K562 (cell line): Measurements from ENCODE around the gene HRH1.

Experiments used
- CCAR2 ChIP-seq: fragments of 200-400 bp; formaldehyde crosslinking; IDR thresholded peaks from 2 replicates; pipeline ENCODE4 v1.6.1; 2017; ENCODE audit warnings: mild to moderate bottlenecking, low read depth, low read length
- ELF4 ChIP-seq: fragments of 450-650 bp; formaldehyde crosslinking; IDR thresholded peaks from 2 replicates; pipeline ENCODE4 v1.4.0; 2022; ENCODE audit warnings: missing genetic modification characterization
- EP300 ChIP-seq: IDR thresholded peaks from 2 replicates; pipeline ENCODE4 v1.6.1; 2012; ENCODE audit warnings: low read length, improper control_type of control experiment
- MYC ChIP-seq, 2 experiments: fragments of 250-450 bp in 1 of 2; sonication (Bioruptor Pico) in 1 of 2; IDR thresholded peaks; 2 replicates each; pipeline versions ENCODE4 v1.5.1 to v1.6.1; 2012 to 2021; ENCODE audit warnings: low read depth in 2 of 2, borderline replicate concordance in 1 of 2, improper control_type of control experiment in 1 of 2, low read length in 1 of 2, mild to moderate bottlenecking in 1 of 2, moderate library complexity in 1 of 2
- RCOR1 ChIP-seq, 2 experiments: IDR thresholded peaks; 2 replicates each; pipeline ENCODE4 v1.6.1; 2012; ENCODE audit warnings: low read depth in 2 of 2, low read length in 2 of 2, borderline replicate concordance in 1 of 2, improper control_type of control experiment in 1 of 2
- RFX5 ChIP-seq: IDR thresholded peaks from 2 replicates; pipeline ENCODE4 v1.6.1; 2011; ENCODE audit warnings: low read depth, mild to moderate bottlenecking, improper control_type of control experiment, low read length
- ZNF124 ChIP-seq: sonication (generic); formaldehyde crosslinking; IDR thresholded peaks from 2 replicates; pipeline ENCODE4 v1.8.1; 2022; ENCODE audit warnings: missing genetic modification reagents
- TF ChIP-seq, protein P1 (sequence below), 3 experiments: IDR thresholded peaks in 2 of 3; conservative IDR thresholded peaks in 1 of 3; 2 replicates each; pipeline ENCODE4 v1.5.1; 2011 to 2012; ENCODE audit warnings: low read length in 3 of 3, mild to moderate bottlenecking in 3 of 3, control low read depth in 2 of 3, improper control_type of control experiment in 1 of 3, inconsistent platforms in 1 of 3, low read depth in 1 of 3, mixed read lengths in 1 of 3, moderate library complexity in 1 of 3; ENCODE audit not compliant: insufficient read depth in 2 of 3
- TF ChIP-seq, protein P2 (sequence below): sonication (generic); formaldehyde crosslinking; IDR thresholded peaks from 2 replicates; pipeline ENCODE4 v1.8.0; 2023; ENCODE audit warnings: mild to moderate bottlenecking, missing genetic modification reagents
- TF ChIP-seq, protein P3 (sequence below): fragments of 450-650 bp; formaldehyde crosslinking; IDR thresholded peaks from 2 replicates; pipeline ENCODE4 v1.4.0; 2022; ENCODE audit warnings: missing genetic modification characterization

DNA sequence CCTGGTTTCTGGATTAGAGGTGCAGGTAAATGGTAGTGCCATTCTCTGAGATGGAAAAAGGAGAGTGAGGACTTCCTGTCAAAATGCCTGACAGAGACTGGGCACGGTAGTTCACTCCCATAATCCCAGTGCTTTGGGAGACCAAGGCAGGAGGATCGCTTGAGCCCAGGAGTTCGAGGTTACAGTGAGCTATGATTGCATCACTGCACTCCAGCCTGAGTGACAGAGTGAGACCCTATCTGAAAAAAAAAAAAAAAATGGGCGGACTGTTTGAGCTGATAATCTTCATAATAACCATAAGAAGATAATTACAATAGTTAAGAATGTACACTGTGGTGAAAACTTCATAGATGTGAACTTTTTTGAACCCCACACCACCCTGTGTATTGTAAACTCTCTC is 44.2 kb downstream of the HRH1 start:
- TF ChIP-seq, protein P1, sequence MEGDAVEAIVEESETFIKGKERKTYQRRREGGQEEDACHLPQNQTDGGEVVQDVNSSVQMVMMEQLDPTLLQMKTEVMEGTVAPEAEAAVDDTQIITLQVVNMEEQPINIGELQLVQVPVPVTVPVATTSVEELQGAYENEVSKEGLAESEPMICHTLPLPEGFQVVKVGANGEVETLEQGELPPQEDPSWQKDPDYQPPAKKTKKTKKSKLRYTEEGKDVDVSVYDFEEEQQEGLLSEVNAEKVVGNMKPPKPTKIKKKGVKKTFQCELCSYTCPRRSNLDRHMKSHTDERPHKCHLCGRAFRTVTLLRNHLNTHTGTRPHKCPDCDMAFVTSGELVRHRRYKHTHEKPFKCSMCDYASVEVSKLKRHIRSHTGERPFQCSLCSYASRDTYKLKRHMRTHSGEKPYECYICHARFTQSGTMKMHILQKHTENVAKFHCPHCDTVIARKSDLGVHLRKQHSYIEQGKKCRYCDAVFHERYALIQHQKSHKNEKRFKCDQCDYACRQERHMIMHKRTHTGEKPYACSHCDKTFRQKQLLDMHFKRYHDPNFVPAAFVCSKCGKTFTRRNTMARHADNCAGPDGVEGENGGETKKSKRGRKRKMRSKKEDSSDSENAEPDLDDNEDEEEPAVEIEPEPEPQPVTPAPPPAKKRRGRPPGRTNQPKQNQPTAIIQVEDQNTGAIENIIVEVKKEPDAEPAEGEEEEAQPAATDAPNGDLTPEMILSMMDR (IDR thresholded peaks at IDR 0.05 in 2 of 3, conservative IDR thresholded peaks at IDR 0.05 in 1 of 3; ENCODE audit: insufficient read depth in 2 of 3, low read depth in 1 of 3, low read length in 3 of 3) = no peak
- no peak for TF ChIP-seq MYC (IDR thresholded peaks at IDR 0.05; ENCODE audit: low read depth, low read length)
- no peak for TF ChIP-seq MYC (CRISPR knock-in tag; IDR thresholded peaks at IDR 0.05; ENCODE audit: borderline replicate concordance, low read depth)
- TF ChIP-seq EP300 = no peak
- TF ChIP-seq ELF4 (CRISPR knock-in tag) = no peak
- no peak for TF ChIP-seq RCOR1 (IDR thresholded peaks at IDR 0.05; ENCODE audit: borderline replicate concordance in 1 of 2, low read depth in 2 of 2, low read length in 2 of 2)
- TF ChIP-seq, protein P2, sequence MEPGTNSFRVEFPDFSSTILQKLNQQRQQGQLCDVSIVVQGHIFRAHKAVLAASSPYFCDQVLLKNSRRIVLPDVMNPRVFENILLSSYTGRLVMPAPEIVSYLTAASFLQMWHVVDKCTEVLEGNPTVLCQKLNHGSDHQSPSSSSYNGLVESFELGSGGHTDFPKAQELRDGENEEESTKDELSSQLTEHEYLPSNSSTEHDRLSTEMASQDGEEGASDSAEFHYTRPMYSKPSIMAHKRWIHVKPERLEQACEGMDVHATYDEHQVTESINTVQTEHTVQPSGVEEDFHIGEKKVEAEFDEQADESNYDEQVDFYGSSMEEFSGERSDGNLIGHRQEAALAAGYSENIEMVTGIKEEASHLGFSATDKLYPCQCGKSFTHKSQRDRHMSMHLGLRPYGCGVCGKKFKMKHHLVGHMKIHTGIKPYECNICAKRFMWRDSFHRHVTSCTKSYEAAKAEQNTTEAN = no peak
- TF ChIP-seq RFX5 = no peak
- TF ChIP-seq, protein P3, sequence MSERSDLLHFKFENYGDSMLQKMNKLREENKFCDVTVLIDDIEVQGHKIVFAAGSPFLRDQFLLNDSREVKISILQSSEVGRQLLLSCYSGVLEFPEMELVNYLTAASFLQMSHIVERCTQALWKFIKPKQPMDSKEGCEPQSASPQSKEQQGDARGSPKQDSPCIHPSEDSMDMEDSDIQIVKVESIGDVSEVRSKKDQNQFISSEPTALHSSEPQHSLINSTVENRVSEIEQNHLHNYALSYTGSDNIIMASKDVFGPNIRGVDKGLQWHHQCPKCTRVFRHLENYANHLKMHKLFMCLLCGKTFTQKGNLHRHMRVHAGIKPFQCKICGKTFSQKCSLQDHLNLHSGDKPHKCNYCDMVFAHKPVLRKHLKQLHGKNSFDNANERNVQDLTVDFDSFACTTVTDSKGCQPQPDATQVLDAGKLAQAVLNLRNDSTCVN (CRISPR knock-in tag) = no peak
- TF ChIP-seq ZNF124 (CRISPR knock-in tag) = no peak
- TF ChIP-seq CCAR2 = no peak
